A673 (cell line): ENCODE measurements around the gene PGAP1. TPM values are rescaled to one million over a fixed set of nuclear protein-coding genes. Genes with fewer than 3 reads are reported as not detected.

Experiments used
- BruUV-seq: library from RNA; stranded (reverse); fragments of 400-500 nt; replicated peaks from 2 replicates; lab custom pipeline; 2021; lab: Mats Ljungman, UMichigan
- CTCF ChIA-PET: fragments of 300-600 bp; sonication (Branson Sonifier 250); formaldehyde crosslinking; loops from one replicate; lab custom pipeline; 2022; ENCODE audit warnings: antibody characterized with exemption; lab: Charles Lee
- POLR2A ChIA-PET: fragments of 300-600 bp; sonication (Branson Sonifier 250); formaldehyde crosslinking; loops from one replicate; lab custom pipeline; 2022; ENCODE audit warnings: antibody characterized with exemption; ENCODE audit not compliant: low non-redundant PET; lab: Charles Lee
- DNase-seq: peaks from one replicate; pipeline ENCODE4 v3.0.0-alpha.2; 2015; ENCODE audit warnings: low spot score
- H3K27ac ChIP-seq: fragments of 200-600 bp; sonication (generic); 2 replicates; pipeline ENCODE4 v1.5.1; 2016; ENCODE audit warnings: mixed run types, low read depth, mild to moderate bottlenecking, mixed read lengths, antibody characterized with exemption, low read length; ENCODE audit not compliant: poor library complexity, severe bottlenecking
- H3K27me3 ChIP-seq: fragments of 200-600 bp; sonication (generic); replicated peaks from 2 replicates; pipeline ENCODE4 v1.6.1; 2017; ENCODE audit warnings: mixed run types, low read depth, mild to moderate bottlenecking, mixed read lengths, antibody characterized with exemption, low read length; ENCODE audit not compliant: insufficient read depth, poor library complexity
- H3K36me3 ChIP-seq: fragments of 200-600 bp; sonication (generic); 2 replicates; pipeline ENCODE4 v1.6.1; 2016; ENCODE audit warnings: mixed run types, mild to moderate bottlenecking, mixed read lengths, antibody characterized with exemption, low read length; ENCODE audit not compliant: insufficient read depth, poor library complexity, severe bottlenecking
- H3K4me1 ChIP-seq: fragments of 200-600 bp; sonication (generic); 2 replicates; pipeline ENCODE4 v1.6.1; 2017; ENCODE audit warnings: mixed run types, mild to moderate bottlenecking, mixed read lengths, antibody characterized with exemption, low read length; ENCODE audit not compliant: insufficient read depth, poor library complexity, severe bottlenecking
- H3K4me3 ChIP-seq: fragments of 200-600 bp; sonication (generic); 2 replicates; pipeline ENCODE4 v1.5.1; 2016; ENCODE audit warnings: low read depth, mixed run types, mild to moderate bottlenecking, mixed read lengths, low read length; ENCODE audit not compliant: poor library complexity, severe bottlenecking
- H3K9me3 ChIP-seq: fragments of 200-600 bp; sonication (generic); 2 replicates; pipeline ENCODE4 v1.6.1; 2016; ENCODE audit warnings: mixed run types, low read depth, mild to moderate bottlenecking, mixed read lengths, antibody characterized with exemption, low read length; ENCODE audit not compliant: poor library complexity, severe bottlenecking
- CTCF ChIP-seq: fragments of 300-800, 200-600 bp; sonication (generic); conservative IDR thresholded peaks from 2 replicates; pipeline ENCODE4 v1.5.1; 2017; ENCODE audit warnings: low read depth, mild to moderate bottlenecking, antibody characterized with exemption, low read length, moderate library complexity, mixed read lengths
- EZH2 ChIP-seq: fragments of 200-600 bp; sonication (generic); IDR thresholded peaks from 2 replicates; pipeline ENCODE4 v1.6.1; 2017; ENCODE audit warnings: borderline replicate concordance, low read depth, mild to moderate bottlenecking, mixed read lengths, antibody characterized with exemption, low read length; ENCODE audit not compliant: poor library complexity, severe bottlenecking
- intact Hi-C: fragments of 100-400 bp; cut with micrococcal nuclease; formaldehyde crosslinking; loops from one replicate; pipeline ENCODE4 v1.10.0; 2022; ENCODE audit not compliant: unreplicated experiment
- total RNA-seq: library from RNA; stranded (reverse); gene quantifications from 2 replicates; pipeline ENCODE4 v1.2.3, GENCODE V29; 2021

Gene PGAP1
- total RNA-seq, 1 experiment from 2014 or later = 40.4 TPM

- no peak overlapping the region for H3K4me3 ChIP-seq
- H3K4me1 ChIP-seq = peaks cover 23% of the 10 kb centered on the region
- BruUV-seq = no TSS peak
- intact Hi-C loops = no loop called here
- H3K9me3 ChIP-seq = peaks cover 8% of the 10 kb centered on the region
- no peak overlapping the region for H3K27ac ChIP-seq
- ChIA-PET CTCF (no interaction called here), POLR2A (no interaction called here)
- TF ChIP-seq EZH2 = no peak
- no peak for TF ChIP-seq CTCF
- DNase-seq = no peak
- H3K27me3 ChIP-seq = no peaks in the 10 kb centered on the region
- no peaks in the 10 kb centered on the region for H3K36me3 ChIP-seq
Measured at GRCh38 chr2:196962325-196962724, 35.8 kb upstream of the PGAP1 start.

DNA sequence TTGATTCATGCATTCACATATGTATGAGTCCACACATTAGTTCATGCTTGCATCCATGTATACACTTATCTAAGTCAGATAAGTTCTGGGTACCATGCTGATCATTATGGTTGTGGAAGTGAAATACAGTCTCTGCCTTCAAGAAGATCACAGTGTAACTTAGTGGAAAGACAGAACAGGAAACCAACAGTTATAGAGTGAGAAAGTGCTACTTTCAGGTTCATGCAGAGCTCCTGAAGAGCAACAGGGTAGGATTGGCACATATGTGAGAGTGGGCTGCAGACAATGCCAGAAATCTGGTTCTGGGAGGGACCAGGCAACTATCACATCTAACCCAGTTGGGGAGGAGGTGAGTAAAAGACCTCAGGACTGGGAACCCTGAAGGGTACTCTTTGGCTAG, 35.4 kb upstream of the PGAP1 start:
- Histone ChIP-seq H3K36me3 (no peaks in the 10 kb centered on the region), H3K9me3 (peaks cover 8% of the 10 kb centered on the region), H3K4me3 (no peak overlapping the region), H3K4me1 (peaks cover 19% of the 10 kb centered on the region), H3K27me3 (no peaks in the 10 kb centered on the region), H3K27ac (no peak overlapping the region)
- ChIA-PET POLR2A (no interaction called here), CTCF (no interaction called here)
- intact Hi-C loops = no loop called here
- BruUV-seq = no TSS peak
- no peak for DNase-seq
- TF ChIP-seq CTCF (no peak), EZH2 (no peak)

GRCh38 chr2:196959734-196960338, 33.3 kb upstream of the PGAP1 start:
- intact Hi-C loops = no loop called here
- Histone ChIP-seq H3K27me3 (no peaks in the 10 kb centered on the region), H3K9me3 (peaks cover 8% of the 10 kb centered on the region), H3K4me1 (peaks cover 7% of the 10 kb centered on the region), H3K27ac (no peak overlapping the region), H3K36me3 (no peaks in the 10 kb centered on the region), H3K4me3 (no peak overlapping the region)
- BruUV-seq = no TSS peak
- ChIA-PET POLR2A (no interaction called here), CTCF (no interaction called here)
- no peak for DNase-seq
- TF ChIP-seq EZH2 (no peak), CTCF (no peak)
